HCT116 (cell line): ENCODE results near the gene COL15A1. TPM values are rescaled to one million over a fixed set of nuclear protein-coding genes. Genes with fewer than 3 reads are reported as not detected.

Experiments
- total RNA-seq: library from RNA; stranded (reverse); gene quantifications from one replicate; pipeline ENCODE4 v1.2.1, GENCODE V29; 2021; ENCODE audit not compliant: unreplicated experiment

Gene COL15A1
- total RNA-seq, 1 experiment from 2014 or later: 0.15 TPM

Other genes with a start within 250 kb of the COL15A1 start
- gene GABBR2, start 235.0 kb upstream of the COL15A1 start, total RNA-seq: 0.15 TPM
- gene ANKS6, start 147.4 kb upstream of the COL15A1 start, total RNA-seq: 39.2 TPM
- gene GALNT12, start 136.2 kb upstream of the COL15A1 start, total RNA-seq: 31.2 TPM
- gene TGFBR1, start 161.2 kb downstream of the COL15A1 start, total RNA-seq: 26.6 TPM